SK-N-DZ (cell line): ENCODE measurements around the gene CD248.
"Not testable (repeated sequence)": the region's sequence is repeated elsewhere in the genome, so short reads cannot be mapped to it uniquely, and the experiment has no call there.

Experiments
- DNase-seq: peaks from one replicate; pipeline ENCODE4 v3.0.0-alpha.2; 2015; ENCODE audit warnings: low spot score

Gene CD248

GRCh38 chr11:66277064-66277463, 39.8 kb downstream of the CD248 start:
- DNase-seq = not testable (repeated sequence)

DNA sequence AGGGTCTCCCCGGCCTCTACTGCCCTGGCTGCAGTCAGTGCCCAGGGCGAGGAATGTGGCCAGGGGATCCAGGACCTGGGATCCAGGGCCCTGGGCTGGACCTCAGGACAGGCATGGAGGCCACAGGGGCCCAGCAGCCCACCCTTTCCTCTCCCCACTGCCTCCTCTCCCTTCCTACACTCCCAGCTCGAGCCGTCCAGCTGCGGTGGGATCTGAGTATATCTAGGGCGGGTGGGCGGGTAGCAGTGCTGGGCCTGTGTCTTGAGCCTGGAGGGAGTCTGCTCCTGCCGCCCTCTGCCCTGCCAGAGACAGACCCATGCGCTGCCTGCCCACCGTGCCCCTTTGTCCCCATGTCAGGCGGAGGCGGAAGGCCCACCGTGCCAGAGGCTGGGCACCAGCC, 40.2 kb downstream of the CD248 start:
- not testable (repeated sequence) for DNase-seq

DNA sequence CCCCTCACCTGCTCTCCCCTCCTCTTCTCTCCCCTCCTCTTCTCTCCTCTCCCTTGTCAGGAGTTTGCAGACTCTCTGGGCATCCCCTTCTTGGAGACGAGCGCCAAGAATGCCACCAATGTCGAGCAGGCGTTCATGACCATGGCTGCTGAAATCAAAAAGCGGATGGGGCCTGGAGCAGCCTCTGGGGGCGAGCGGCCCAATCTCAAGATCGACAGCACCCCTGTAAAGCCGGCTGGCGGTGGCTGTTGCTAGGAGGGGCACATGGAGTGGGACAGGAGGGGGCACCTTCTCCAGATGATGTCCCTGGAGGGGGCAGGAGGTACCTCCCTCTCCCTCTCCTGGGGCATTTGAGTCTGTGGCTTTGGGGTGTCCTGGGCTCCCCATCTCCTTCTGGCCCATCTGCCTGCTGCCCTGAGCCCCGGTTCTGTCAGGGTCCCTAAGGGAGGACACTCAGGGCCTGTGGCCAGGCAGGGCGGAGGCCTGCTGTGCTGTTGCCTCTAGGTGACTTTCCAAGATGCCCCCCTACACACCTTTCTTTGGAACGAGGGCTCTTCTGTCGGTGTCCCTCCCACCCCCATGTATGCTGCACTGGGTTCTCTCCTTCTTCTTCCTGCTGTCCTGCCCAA, 40.7 kb downstream of the CD248 start:
- DNase-seq = no peak

- no peak for DNase-seq
These were observed 41.4 kb downstream of the CD248 start for GRCh38 chr11:66275396-66275795.

- DNase-seq = no peak
These were observed 42.6 kb downstream of the CD248 start for GRCh38 chr11:66274219-66274618.

DNA sequence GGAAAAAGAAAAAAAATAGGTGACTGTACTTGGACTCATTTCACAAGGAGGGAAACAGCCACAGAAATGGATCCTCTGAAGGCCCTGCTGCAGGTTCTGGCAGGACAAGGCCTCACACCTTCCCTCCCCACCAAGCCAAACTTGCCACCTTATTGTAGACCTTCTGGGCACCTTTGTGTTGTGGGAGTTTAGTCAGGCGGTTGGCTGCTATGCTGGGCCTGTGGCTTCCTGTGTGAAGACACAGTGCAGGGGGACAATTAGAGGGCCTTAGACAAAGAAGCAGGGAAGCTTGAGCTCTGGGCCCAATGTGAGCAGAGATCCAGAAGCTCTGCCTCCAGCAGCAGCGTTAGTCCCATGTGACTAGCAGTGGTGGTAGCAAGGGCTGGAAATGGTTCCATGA, 44.2 kb downstream of the CD248 start:
- no peak for DNase-seq

GRCh38 chr11:66271816-66272215, 45.0 kb downstream of the CD248 start:
- no peak for DNase-seq

- peak; percentile 53 for DNase-seq
These were observed 47.6 kb downstream of the CD248 start for GRCh38 chr11:66268952-66269905.

GRCh38 chr11:66268244-66268951, 48.4 kb downstream of the CD248 start, which contains the start of gene RAB1B:
Gene RAB1B, plus strand, starts transcription at chr11:66268639. Its CDS starts 41 bp downstream, at chr11:66268680.
- DNase-seq = peak; percentile 99

- peak; percentile 87 for DNase-seq
These were observed 49.2 kb downstream of the CD248 start for GRCh38 chr11:66267379-66268243.

DNA sequence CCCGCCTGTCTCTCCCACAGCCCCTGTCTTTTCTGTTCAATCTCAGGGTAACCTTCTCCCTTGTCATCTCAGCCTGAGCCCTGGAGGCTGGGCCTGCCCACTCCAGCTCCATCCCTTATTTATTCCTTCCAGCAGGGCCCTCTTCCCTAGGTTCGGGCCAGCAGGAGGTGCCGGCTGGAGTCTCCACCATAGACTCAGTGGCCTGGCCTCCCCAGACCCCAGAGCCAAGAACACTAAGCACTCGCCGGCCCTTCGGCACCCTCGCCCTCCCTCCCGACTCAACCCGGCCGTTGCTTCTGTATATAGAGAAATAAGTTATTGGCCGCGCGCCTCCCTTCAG, 49.8 kb downstream of the CD248 start:
- no peak for DNase-seq

- DNase-seq = no peak
These were observed 50.3 kb downstream of the CD248 start for GRCh38 chr11:66266378-66267038.

DNA sequence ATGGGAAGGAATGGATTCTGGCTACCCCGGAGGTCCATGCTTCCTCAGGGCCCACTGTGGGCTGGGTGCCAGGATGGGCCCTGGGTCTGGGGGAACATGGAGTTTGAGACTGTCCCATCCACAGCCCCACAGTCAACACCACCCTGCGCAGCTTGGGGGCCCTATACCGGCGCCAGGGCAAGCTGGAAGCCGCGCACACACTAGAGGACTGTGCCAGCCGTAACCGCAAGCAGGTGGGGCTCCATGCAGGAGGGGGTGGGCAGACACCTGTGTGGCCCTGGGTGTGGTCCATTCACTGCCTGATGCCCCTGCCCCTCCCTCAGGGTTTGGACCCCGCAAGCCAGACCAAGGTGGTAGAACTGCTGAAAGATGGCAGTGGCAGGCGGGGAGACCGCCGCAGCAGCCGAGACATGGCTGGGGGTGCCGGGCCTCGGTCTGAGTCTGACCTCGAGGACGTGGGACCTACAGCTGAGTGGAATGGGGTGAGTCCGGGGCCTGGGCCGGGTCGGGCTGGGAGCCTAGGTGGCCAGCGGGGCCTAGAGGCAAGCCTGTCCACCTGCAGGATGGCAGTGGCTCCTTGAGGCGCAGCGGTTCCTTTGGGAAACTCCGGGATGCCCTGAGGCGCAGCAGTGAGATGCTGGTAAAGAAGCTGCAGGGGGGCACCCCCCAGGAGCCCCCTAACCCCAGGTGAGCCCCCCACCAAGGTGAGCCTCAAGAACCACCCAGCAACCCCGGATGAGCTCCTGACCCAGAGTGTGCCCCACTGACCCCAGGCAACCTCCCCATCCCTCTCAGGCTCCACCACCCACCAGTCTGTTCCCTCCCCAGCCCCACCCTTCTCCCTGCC, 51.1 kb downstream of the CD248 start:
- no peak for DNase-seq

DNA sequence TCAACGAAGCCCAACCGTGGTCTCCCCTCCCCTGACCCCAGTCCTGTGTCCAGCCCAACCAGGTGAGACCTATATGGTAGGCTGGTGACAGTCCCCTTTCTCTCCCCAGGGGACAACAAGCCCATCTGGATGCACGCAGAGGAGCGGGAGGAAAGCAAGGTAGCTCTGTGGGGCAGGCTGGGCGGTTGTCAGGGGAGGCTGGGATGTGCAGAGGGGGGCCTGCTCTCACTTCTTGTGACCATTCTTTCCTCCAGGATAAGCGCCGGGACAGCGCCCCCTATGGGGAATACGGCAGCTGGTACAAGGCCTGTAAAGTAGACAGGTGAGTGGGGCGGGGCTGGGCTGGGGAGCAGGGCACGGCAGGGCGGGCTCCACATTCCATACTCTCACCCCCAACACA, 51.9 kb downstream of the CD248 start:
- no peak for DNase-seq
